Gastroesophageal sphincter (tissue), 3 donors: Measurements from ENCODE around the gene SATB2.

Experiments used
- POLR2A ChIP-seq, 2 donors: fragments of 450-650 bp; IDR thresholded peaks; one replicate each; pipeline ENCODE4 v1.6.1; 2017; ENCODE audit warnings: antibody characterized with exemption in 2 of 2, mild to moderate bottlenecking in 2 of 2, moderate library complexity in 1 of 2
- POLR2AphosphoS5 ChIP-seq: sonication (generic); formaldehyde crosslinking; IDR thresholded peaks from one replicate; pipeline ENCODE4 v1.6.1; 2017; ENCODE audit warnings: antibody characterized with exemption
- TF ChIP-seq, protein P1 (sequence below), 4 experiments: fragments of 200-600 bp in 2 of 4; fragments of 450-650 bp in 2 of 4; sonication (generic) in 1 of 4; IDR thresholded peaks; one replicate each; pipeline ENCODE4 v1.5.1; 2017 to 2019; ENCODE audit warnings: antibody characterized with exemption in 4 of 4, mild to moderate bottlenecking in 2 of 4, moderate library complexity in 2 of 4

DNA sequence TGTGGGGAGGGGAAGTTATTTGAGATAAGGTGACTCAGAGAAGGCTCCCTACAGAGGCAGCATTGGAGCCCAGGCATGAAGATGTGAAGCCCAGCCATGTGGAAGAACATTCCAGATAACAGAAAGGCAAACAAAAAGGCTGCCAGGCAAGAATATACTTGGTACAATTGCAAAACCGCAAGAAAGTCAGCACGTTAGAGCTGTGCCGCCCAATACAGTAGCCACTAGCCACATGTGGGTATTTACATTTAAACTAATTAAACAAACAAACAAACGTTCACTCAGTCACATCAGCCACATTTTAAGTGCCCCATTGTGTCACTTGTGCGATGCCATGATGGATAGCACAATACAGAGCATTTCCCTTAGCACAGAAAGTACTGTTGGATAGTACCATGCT, 179.6 kb downstream of the SATB2 start:
- TF ChIP-seq, protein P1, sequence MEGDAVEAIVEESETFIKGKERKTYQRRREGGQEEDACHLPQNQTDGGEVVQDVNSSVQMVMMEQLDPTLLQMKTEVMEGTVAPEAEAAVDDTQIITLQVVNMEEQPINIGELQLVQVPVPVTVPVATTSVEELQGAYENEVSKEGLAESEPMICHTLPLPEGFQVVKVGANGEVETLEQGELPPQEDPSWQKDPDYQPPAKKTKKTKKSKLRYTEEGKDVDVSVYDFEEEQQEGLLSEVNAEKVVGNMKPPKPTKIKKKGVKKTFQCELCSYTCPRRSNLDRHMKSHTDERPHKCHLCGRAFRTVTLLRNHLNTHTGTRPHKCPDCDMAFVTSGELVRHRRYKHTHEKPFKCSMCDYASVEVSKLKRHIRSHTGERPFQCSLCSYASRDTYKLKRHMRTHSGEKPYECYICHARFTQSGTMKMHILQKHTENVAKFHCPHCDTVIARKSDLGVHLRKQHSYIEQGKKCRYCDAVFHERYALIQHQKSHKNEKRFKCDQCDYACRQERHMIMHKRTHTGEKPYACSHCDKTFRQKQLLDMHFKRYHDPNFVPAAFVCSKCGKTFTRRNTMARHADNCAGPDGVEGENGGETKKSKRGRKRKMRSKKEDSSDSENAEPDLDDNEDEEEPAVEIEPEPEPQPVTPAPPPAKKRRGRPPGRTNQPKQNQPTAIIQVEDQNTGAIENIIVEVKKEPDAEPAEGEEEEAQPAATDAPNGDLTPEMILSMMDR (IDR thresholded peaks at IDR 0.05): no peak
- TF ChIP-seq POLR2AphosphoS5 (no peak), POLR2A (IDR thresholded peaks at IDR 0.05) (no peak)
